ENCODE data around the gene ARHGAP35.
"Not testable (repeated sequence)": the region's sequence is repeated elsewhere in the genome, so short reads cannot be mapped to it uniquely, and the experiment has no call there.

Gene ARHGAP35

DNA sequence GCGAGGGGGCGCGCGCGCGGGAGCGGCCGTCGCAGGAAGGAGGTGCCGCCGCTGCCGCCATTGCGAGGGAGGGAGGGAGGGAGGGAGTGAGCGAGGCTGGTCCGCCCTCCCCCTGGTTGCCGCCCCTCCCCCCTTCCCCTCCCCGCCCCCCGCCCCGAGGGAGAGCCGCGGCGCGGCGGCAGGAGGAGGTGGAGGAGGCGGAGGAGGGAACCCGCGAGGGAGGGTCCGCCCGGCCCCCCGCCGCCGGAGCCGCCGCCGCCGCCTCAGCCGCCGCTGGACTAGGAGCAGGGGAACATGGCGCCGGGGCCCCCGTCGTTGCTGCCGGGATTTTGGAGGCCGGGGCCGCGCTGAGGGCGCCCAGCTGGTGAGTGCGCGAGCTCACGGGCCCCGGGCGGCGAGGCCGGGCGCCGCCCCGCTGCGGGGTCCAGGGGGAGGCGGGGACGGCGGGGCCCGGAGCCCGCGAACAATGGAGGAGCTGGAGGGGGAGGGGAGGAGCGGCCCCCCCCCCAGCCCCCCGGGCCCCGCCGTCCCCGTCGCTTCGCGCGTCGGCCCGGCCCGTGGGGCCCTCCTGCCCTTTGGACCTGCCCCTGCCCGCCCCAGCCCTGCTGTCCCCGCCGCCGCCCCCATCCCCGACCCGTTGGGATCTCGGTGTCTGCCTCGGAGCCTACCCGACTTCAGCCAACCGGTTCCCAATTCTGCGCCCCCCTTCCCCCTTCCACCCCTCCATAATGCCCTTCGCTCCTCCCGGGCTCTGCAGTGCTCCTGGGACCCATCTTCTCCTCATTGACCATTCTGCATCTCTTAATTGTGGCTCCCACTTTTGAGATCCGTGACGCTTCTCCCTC, at the start of gene ARHGAP35:
TSS of gene ARHGAP35 (plus strand) at position 152 of the 845 bp plus-strand sequence. CDS start 57,679 bp downstream, outside the sequence.
- DNase-seq, result peak; percentile 82

DNA sequence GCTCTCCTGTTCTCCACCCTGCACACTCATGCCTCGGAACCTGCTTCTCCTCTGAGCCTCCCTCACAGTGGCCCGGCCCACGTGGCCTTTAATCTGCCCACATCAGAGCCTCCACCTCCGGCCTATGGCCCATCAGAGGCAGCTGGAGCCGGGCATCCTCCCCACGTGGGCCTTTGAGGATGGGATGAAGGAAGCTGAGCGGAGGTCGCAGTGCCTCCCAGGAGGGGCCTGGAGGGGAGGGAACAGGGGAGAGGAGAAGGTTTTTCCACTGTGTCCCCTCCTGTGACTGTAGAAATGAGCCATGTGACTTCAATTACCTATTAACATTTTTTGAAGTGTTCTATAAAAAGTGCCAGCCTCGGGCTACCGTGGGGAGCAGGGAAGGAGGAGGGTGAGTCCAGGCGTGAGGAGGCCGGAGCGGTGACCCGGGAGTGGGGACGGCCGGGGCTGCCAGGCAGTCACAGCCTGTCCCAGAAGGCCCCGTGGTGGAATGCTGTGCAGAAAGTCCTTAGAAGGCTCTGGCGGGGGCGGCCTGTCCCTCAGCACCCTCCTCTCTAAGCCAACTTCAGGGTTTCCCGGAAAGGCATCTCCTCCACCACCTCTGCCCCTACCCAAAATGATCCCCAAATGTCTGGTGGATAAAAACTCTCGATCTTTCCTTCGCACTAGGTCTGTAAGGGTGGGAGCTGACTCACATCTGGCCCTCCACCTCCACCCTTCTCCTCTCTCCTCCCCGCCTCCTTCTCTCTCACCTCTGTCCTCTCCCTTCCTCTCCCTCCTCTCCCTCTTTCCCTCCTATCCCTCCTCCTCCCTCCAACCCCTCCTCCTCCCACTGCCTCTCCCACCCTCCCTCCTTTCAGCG, 47.6 kb upstream of the ARHGAP35 start:
- no peak for DNase-seq

DNA sequence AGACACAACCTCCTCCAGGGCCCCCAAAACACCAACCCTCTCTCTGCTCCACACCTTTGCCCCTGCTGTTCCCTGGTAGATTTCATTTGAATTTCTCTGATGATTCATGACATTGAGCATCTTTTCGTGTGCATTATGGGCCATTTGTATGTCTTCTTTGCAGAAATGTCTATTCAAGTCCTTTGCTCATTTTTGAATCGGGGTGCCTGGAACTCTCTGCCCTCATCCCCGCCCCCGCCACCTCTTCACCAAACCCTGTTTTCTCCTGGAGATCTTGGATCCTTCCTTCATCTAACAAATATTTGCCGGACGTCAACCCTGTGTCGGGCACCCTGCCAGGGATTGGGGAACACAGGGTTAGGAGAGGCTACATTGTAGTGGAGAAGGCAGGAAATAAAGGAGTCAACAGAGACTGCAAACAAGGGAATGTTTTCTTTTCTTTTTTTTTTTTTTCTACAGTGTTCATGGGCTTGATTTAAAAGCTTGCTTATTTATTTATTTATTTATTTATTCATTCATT, 46.9 kb upstream of the ARHGAP35 start:
- DNase-seq, result peak; percentile 53

DNA sequence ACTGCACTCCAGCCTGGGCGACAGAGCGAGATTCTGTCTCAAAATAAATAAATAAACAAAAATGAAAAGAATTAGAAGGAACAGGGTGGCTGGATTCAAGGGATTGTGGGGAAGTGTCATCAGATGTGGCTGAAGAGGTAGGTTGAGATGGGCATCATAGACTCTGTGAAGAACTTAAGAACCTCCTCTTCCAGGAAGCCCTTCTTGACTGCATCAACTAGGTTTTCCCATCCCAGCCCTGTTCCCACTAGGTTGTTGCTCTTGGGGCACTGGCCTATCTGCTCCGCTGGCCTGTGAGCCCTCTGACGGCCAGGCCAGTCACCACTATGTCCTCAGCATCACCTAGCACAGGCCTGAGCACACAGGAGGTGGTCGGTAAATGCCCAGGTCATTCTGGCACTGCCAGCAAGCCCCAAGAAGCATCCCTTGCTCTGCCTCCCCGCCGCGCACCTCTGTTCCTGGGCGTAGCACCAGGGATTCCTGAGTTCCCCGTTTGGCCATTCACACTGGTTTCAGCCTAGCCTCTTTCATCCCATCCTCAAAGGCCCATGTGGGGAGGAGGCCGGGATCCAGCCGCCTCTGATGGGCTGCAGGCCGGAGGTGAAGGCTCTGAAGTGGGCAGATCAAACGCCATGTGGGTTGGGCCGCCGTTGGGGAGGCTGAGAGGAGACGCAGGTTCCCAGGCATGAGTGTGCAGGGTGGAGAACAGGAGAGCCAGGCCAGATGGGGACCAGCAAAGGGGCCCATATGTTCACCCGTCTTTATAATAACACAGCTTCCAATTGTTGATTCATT, 44.8 kb upstream of the ARHGAP35 start:
- DNase-seq, result no peak

DNA sequence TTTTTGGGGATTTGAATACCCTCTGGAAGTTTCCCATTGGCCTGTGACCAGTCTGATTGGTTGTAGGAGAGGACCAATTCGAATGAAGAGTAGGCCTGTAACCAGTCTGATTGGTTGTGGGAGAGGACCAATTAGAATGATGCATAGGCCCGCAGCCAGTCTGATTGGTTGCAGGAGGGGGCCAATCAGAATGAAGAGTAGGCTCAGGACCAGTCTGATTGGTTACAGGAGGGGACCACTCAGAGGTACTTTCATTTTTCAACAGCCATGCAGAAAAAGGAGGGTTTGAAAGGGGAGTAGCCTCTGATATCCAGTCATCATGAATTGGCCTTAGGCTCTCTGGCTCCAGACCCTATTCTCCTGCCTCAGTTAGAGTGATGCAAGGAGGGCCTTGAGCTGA, 42.0 kb upstream of the ARHGAP35 start:
- peak; percentile 51 for DNase-seq

DNA sequence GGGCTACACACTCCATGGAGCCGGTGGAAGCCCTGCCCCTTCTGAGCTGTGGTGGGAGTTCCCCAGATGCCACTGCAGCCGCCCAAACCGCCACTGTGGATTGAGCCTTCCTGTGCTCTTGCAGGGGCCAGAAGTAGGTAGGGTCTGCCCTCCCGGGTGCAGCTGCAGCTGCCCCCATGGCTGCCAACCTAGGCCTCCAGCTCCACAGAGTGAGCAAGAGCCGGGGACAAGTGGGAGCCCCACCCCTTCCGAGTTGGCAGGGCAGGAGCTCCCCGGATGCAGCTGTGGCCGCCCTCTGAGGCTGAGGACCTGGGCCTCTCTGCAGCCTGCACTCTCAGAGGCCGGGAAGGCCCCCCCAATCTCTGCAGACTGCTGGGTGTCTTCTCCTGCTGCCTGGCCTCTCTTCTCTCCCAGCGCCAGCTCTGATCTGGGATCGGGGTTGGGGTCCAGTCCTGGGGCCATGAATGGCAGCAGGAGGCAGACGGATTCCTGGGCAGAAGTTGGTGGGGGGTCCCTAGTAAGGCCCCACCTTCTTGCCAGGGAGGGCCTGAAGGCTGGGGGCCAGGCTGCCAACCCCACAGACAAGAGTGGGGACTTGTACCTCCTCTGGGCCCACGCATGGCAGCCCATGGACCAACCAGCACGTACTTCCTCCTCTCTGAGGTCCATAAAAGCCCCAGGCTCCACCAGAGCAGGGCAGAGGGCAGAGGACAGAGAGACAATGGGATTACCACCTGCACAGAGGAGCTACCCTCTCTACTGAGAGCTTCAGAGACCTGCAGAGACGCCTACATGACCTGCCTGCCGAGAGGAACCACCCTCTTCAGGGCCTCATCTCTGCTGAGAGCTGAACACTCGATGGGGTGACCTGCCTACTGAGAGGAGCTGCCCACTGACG, 39.0 kb upstream of the ARHGAP35 start:
- DNase-seq, result no peak

DNA sequence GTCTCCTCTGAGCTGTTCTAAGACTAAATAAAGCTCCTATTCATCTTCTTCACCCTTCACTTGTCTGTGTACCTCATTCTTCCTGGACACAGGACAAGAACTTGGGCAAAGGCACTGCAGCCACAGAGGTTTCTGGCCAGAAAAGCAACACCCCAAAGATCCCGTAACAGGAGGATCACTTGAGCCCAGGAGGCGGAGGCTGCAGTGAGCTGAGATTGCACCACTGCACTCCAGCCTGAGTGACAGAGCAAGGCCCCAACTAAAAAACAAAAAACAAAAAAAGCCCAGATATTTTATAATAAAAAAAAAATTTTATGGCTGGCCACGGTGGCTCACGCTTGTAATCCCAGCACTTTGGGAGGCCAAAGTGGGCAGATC, 38.4 kb upstream of the ARHGAP35 start:
- DNase-seq, result not testable (repeated sequence)

DNA sequence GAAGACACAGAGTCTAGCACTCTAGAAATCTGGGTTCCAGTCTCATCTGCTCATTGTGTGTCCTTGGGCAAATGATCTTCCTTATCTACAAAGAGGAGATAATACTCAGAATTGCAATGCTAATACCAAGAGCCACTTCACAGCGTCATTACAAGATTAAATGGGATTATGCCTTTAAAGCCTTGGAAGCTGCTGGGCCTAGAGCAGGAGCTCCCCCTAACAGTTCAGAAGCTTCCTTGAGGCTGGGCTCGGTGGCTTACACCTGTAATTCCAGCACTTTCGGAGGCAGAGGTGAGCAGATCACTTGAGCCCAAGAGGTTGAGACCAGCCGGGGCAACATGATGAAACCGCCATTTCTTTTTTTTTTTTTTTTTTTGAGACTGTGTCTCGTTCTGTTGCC, 37.7 kb upstream of the ARHGAP35 start:
- DNase-seq, result no peak

DNA sequence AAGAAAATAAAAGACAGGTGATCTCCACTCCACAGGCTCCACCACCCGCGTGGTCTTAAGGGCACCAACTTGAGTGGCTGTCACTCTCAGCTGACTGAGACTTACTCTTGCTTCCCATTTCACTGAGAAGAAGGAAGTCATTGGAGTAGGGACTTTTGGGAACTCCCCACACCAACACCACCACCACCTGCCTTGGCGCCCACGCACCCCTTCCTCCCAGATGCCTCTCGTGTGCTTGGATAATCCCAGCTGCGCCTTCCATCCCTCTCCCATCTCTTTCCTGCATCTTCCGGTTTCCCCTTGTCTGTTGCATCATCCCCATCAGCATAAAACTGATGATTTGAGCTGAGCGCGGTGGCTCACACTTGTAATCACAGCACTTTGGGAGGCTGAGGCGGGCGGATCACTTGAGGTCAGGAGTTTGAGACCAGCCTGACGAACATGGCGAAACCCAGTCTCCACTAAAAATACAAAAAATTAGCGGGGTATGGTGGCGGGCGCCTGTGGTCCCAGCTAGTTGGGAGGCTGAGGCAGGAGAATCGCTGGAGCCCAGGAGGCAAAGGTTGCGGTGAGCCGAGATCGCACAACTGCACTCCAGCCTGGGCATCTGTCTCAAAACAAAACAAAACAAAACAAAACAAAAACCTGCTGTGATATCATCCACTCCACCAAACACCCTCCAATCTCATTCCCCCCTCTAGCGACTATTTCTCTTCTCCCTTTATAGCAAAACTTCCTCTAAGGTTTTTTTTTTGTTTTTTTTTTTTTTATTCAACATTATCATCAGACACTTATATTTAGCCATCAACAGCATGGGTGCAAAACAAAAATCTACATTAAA, 35.7 kb upstream of the ARHGAP35 start:
- DNase-seq, result no peak

DNA sequence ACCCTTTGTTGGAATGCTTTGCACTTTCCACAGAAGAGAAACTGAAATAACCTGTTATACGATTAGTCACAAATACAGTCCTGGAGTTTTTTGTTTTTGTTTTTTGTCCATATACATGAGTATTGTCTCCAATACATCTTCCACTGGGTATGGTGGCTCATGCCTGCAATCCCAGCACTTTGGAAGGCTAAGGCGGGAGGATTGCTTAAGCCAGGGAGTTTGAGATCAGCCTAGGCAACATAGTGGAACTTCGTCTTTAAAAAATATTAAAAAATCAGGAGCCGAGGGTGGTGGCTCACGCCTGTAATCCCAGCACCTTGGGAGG, 35.1 kb upstream of the ARHGAP35 start:
- no peak for DNase-seq

DNA sequence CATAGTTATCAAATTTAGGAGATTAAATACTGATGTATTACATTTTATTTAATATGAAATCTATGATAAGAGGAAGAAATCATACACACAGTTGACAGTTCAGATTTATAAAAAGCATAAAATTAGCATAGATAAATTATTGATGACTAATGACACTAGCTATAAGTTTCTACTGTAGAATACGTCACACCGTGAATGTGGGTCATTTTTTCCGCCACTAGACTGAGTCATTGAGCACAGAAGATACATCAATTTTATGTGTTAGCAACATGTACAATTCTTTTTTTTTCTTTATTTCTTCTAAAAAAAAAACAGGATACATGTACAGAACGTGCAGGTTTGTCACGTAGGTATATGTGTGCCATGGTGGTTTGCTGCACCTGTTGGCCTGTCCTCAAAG, 32.3 kb upstream of the ARHGAP35 start:
- no peak for DNase-seq

DNA sequence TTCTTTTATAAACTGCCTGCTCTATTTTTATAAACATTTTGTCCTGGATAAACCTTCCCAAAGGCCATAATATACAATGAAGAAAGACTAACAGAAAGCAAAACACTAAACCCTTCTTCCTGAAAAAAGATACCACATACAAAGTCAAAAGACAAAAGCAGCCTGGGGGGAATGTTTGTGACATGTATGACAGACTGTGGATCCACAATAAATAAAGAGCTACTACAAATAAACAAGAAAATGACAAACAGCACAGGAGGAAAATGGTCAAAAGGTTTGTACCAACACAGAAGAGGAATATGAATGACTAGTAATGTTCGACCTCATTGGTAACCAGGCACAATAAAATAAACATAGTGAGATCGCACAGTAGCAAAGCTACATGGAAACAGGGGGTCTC, 29.9 kb upstream of the ARHGAP35 start:
- DNase-seq, result no peak

DNA sequence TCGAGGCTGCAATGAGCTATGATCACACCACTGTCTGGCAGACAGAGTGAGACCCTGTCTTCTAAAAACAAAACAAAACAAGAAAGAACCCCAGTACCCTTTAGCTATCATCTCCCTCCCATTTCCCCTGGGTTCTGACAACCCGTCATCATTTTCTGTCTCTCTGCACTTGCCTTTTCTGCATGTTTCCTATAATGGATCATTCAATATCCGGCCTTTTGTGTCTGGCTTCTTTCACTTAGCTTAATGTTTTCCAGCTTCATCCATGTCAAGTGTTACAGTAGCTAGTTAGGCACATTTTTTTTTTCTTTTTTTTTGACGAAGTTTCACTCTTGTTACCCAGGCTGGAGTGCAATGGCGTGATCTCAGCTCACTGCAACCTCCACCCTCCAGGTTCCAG, 26.7 kb upstream of the ARHGAP35 start:
- no peak for DNase-seq

DNA sequence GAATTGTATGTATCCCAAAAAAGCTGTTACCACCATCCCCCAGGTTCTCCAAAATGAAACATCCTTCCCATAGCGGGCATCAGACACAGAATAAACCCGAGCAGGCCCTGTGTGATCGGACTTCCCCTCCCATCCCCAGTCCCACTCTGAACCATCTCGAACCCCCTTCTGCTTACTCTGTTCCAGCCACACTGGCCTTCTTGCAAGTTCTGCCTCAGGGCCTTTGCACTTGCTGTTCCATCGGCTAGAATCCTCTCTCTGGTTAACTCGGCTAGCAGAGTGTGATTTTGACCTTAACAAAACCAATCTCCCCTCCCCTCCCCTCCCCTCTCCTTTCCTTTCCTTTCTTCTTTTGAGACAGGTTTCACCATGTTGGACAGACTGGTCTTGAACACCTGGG, 25.8 kb upstream of the ARHGAP35 start:
- DNase-seq, result no peak

DNA sequence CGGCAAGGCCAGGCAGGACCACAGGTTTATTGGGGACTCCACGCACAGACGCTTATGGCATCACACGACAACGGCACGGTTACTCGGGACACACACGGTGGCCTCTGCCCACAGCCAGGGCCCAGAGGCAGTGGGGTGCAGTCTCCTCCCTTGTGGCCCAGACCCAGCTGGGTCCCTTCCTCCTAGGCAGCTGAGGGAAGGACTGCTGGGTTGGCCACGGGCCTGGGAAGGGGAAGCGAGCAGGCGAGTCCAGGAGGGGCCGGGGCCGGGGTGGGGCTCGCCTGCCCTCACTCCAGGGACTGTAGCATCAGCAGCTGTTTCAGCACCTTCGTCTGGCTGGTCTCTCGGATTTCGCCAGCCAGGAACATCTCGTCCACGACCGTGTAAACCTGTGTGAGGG, 22.6 kb upstream of the ARHGAP35 start:
- no peak for DNase-seq

DNA sequence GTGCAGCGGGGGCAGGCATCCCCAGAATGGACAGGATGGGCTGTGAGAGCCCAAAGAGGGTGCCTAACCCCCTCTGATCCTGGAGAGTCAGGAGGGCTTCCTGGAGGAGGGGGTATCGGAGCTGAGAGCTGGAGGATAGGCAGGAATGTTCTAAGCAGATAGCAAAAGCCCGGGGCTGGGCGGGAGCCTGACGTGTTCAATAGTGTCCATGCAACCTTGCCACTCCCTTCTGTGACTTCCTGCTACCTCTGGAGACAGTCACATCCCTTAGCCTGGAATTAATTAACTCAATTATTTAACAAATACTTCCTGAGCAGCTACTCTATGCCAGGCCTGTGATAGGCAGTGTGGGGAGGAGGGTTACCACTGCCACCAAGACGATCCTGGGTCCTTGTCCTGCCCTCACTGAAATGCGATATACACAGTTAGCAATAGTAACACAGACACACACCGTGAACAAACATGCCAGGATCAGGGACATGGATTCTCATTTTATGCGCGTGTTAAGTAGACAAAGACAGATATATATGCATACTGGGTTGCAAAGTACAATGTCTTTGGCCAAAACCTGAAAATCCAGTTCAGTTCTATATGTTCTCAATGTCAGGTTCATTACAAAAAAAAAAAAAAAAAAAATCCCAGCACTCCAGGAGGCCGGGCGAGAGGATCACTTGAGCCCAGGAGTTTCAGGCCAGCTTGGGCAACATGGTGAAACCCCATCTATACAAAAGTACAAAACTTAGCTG, 20.9 kb upstream of the ARHGAP35 start:
- DNase-seq, result no peak

DNA sequence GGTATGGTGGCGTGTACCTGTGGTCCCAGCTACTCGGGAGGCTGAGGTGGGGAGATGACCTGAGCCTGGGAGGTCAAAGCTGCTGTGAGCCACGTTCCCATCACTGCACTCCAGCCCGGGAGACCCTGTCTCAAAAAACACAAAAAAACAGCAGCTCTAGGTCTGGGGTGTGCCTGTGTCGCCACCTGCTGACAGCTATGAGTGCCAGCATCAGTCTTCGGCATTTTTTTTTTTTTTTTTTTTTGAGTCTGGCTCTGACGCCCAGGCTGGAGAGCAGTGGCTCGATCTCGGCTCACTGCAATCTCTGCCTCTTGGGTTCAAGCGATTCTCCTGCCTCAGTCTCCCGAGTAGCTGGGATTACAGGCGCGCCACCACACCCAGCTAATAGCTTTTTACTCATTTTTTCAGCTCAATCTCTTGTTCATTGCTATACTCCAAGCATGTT, 20.3 kb upstream of the ARHGAP35 start:
- DNase-seq, result no peak

DNA sequence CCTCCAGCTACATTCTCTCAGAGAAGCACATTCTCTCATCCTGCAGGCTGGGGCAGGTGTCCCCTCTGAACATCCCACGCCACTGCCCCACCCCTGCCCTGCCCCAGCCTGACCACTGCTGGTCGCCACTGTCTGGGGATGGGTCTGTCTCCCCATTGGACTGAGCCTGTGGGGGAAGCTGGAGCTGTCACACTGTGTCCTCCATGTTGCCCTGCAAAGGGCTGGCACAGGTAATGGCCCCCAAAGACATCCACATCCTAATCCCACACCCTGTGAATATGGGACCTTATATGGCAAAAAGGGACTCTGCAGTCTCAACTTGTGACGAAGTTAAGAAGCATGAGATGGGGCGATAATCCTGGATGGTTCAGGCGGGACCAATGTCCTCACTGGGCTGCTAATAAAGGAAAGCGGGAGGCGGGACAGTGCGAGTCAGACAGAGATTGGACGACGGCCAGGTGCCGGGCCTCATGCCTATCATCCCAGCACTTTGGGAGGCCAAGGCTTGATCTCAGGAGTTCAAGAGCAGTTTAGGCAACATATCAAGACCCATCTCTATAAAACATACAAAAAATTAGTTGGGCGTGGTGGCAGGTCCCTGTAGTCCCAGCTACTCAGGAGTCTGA, 19.2 kb upstream of the ARHGAP35 start:
- DNase-seq, result peak; percentile 42

DNA sequence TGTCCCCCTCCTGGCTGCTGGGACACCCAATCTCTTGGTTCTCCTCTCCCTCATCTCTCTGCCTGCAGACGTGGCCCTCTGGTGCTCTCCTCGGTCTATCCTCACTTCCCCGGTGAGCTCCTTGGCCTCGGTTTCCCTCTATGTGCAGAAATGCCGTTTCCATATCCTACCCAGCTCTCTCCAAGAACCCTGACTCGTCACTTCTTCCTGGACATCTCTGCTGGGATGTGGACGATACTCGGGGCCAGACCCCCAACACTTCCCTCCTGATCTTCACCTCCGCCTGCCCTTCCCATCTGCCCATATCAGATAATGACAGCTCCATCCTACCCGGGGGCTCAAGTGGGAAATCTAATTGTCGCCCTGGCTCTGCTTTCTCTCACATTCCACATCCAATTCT, 18.0 kb upstream of the ARHGAP35 start:
- no peak for DNase-seq

DNA sequence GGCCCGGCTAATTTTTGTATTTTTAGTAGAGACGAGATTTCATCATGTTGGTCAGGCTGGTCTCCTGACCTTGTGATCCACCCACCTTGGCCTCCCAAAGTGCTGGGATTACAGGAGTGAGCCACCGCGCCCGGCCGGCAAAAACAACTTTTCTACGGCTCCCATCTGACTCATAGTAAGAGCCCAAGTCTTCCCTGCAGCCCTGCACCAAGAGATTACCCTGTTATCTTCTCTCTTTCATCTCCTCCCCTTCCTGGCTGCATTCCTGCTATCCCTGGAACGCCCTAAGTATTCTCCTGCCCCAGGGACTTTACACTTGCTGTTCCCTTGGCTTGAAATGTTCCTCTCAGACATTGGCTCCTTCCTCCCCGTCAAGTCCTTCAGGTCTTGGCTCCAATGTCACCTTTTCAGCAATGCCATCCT, 16.7 kb upstream of the ARHGAP35 start:
- DNase-seq, result peak; percentile 89

Data from NCI-H226 (cell line).